Activated T-helper 1 cell treated with anti-CD3 and anti-CD28 coated beads, Interleukin-2, amount 50 U/mL, for 16 hours (primary cell): ENCODE data around the gene OXTR.

ENCODE experiments used
- DNase-seq, 2 donors: peaks; one replicate each; pipeline ENCODE4 v3.0.0-alpha.2; 2020; ENCODE audit warnings: low read depth in 1 of 2, low spot score in 1 of 2

OXTR gene

DNA sequence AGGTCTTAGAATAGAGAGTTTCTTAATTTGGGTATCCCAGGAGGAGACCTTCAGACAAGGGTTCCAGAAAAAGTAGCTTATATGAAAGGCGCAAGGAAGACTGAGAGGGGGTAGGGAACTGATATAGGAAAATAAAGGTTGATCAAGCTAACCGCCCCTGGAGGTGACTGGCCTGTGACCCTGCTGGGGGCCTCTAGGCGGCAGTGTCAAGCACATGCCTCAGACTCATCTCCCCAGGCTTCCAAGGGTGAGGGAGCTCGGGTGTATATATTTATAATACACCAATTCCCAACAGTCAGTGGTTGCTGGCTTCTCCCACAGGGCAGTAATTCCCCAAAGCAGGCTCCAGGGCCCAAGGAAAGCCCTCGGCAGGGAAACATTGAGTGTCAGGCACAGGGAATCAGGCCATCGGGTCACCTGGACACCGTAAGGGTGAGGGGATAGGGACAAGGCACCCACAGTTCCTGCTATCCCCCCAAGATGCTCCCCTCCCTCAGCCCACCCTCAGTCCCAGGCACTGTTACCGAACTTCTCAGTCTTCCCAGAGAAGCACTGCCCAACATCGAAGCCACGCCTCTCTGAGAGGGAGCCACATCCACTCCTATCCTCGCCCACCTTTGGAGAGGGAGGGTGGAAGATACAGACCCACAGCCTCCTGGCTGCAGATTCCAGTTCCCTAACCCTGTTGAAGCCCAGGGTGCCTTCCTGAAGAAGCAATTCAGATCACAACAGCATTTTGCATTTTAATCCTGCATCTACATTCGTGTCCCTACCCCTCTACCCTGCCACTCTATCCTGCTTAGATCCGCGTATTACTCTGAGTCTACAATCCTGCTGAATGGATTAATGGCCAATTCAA is 55.3 kb downstream of the OXTR start:
- no peak for DNase-seq

DNA sequence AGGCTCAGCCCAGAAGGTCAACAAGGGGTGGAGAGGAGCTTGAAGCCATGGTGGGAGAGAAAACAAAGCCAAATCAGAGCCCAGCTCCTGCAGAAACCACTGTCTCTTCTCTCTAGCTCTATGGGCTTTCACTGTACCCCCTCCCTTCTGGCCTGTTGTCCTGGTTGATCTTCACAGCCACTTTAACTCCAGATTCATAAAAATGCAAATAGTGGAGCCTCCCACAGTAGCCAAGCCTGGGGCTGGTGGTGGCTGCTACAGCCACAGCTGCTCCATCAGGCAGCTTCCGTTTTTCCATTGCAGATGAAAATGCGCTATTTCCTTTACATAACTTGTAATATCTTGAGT is 56.5 kb downstream of the OXTR start:
- no peak for DNase-seq

DNA sequence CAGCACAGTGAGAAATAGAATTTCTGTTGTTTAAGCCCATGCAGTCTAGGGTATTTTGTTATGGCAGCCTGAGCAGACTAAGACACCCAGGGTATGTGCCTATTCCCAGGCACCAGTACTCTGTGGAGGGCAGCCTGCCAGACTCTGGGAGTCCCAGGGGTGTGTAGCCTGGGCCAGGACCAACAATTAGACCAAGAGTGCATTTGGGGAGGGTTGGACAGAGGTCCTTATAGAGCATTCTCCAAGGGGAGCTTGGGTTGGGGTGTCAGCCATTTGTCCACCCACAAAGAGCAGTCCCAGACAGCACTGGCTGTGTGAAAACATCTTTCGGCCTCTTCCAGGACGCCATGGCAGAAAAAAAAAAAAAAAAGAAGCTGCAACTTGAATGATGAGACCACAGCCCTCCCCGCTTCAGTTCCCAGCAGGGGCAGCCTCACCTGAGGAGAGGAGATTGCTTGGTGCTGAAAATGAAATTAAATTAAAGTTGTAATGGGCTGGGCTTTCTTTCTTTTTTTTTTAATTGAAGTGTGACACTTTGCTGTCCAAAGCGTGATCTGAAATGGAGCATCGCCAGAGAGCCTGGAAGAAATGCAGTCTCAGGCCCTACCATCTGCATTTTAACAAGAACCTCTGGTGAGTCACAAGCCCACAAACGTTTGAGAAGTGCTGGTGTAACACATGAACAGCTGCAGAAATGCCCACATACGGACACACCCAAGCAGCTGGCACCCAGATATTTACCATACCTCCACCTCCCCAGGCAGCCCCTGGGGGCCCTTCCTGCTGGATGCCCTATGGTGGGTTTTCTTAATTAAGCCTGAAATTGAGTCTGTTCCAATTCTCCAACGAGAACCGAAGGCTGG is 57.1 kb downstream of the OXTR start:
- no peak for DNase-seq

DNA sequence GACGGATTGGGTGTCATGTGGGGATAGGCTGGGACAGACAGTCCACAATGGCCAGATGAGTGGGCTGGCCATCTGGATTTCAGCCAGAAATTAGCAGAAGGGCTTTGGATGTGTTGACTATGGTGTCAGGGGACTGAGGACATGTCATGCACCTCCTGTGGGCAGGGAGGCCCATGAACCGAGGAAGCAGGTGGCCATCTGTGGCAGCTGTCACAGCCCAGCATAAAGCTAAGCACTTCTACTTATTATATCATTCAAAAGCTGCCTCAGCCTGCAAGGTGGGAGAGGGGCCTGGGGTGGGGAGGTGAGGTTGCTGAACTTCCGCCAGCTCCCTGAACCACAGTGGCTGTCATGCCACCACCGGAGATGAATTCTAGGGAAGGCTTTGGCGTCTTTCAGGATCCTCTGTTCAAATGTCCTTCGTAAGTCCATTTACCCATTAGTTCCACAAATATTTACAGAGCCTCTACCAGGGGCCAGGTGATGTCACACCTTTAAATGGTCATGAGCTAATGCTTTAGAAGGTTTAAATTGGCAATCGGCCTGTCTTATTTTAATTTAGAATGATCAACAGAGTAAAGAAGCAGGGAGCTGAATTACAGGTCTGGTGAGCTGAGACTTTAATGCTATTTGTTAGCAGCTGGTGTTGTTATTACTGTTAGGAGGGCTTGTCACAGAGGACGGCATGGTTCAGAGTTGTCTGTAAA is 59.5 kb downstream of the OXTR start:
- DNase-seq = no peak

DNA sequence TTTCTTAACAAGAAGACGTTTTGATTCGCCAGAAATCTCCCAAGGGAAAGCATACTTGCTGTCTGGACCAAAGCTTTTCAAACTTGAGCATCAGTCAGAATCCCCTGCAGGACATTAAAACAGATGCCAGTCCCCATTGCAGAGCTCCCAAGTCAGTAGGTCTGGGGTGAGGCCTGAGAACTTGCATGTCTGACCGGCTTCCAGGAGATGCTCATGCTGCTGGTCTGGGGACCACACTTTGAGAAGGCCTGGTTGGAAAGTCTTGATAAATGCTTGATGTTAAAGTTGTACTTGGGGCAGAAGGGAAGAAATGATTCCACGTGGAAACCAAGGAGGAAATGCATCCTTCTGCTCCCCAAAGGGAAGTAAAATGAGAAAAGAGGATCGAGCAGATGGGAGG is 60.1 kb downstream of the OXTR start:
- DNase-seq = no peak

DNA sequence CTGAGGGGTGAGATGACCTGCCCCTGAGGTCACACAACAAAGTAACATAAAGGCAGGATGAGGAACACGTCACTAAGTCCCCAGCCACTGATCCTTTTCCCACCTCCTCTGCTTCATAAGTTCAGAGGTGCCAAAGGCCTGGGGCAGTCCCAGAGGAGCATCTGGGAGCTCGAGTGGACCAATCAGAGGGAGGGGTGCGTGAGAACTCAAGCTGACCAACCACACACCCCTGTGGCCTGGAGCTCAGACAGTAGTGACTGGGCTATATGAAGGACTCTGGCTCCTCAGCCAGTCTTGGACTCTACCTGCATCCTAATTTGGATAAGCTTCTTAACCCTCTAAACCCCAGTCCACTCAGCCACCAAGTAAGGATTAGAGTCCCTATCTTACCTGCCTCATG is 63.8 kb downstream of the OXTR start:
- DNase-seq = no peak

DNA sequence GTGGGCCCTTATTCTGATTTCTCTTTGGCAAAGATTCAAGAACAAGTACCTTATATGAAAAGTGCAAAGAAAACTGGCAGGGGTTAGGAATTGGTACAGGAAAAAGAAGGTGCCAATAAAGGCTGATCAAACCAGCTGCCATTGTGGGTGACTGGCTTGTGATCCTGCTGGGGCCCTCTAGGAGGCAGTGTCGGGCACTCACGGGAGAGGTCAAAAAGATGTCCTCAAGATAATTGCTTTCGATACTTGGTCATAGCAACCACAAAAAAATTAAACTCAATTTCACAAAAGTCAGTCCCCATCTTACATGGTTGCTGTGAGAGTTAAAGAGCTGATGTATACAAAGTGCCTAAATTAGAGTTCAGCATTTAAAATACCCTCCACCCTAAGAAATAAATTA is 66.9 kb downstream of the OXTR start:
- no peak for DNase-seq
